AG09319 (cell line): ENCODE results near the gene HTR2C.

Experiments used
- DNase-seq: peaks from one replicate; pipeline ENCODE4 v3.0.0-alpha.2; 2010; ENCODE audit warnings: low read depth; ENCODE audit errors: extremely low read depth
- TF ChIP-seq, protein P1 (sequence below): IDR thresholded peaks from 2 replicates; pipeline ENCODE4 v1.5.1; 2011; ENCODE audit warnings: low read depth, mild to moderate bottlenecking, inconsistent platforms, low read length, moderate library complexity

HTR2C gene

DNA sequence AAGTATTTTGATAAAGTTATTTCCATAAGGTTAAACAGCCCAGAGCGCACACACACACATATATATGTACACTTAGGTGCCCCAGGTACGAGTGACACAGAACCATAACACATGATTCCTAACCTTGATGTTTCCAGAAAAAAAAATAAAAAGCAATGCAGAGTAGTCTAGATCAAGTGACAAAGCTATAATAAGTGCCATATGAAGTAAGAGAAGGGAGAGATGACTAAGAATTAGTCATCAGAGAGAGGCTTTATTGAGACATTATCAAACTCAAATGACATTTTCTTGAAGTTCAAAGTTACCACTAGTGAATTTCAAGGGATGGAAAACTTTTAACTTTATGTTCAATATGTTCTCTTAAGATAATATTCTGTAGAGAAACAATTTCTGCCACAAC is 215.0 kb downstream of the HTR2C start:
- no peak for DNase-seq
- TF ChIP-seq, protein P1, sequence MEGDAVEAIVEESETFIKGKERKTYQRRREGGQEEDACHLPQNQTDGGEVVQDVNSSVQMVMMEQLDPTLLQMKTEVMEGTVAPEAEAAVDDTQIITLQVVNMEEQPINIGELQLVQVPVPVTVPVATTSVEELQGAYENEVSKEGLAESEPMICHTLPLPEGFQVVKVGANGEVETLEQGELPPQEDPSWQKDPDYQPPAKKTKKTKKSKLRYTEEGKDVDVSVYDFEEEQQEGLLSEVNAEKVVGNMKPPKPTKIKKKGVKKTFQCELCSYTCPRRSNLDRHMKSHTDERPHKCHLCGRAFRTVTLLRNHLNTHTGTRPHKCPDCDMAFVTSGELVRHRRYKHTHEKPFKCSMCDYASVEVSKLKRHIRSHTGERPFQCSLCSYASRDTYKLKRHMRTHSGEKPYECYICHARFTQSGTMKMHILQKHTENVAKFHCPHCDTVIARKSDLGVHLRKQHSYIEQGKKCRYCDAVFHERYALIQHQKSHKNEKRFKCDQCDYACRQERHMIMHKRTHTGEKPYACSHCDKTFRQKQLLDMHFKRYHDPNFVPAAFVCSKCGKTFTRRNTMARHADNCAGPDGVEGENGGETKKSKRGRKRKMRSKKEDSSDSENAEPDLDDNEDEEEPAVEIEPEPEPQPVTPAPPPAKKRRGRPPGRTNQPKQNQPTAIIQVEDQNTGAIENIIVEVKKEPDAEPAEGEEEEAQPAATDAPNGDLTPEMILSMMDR = no peak

DNA sequence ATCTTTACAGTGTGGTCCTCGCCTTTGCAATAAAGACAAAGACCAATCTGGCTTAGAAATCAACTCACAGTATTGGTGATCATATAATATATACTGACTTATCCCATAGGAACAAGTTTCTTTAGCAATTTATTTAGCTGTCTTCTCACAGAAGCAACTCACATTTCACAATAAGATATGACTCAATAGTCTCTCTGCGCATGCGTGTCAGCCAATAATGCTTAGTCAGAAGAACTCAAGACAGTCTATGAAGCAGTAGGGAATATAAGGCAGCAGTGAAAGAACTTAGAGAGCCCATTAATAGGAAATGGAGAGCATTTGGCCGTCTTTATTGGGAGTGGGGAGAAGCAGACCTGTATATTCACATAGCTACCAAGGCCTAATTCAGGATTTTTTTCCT is 216.8 kb downstream of the HTR2C start:
- TF ChIP-seq, protein P1 = no peak
- peak; percentile 52 for DNase-seq

DNA sequence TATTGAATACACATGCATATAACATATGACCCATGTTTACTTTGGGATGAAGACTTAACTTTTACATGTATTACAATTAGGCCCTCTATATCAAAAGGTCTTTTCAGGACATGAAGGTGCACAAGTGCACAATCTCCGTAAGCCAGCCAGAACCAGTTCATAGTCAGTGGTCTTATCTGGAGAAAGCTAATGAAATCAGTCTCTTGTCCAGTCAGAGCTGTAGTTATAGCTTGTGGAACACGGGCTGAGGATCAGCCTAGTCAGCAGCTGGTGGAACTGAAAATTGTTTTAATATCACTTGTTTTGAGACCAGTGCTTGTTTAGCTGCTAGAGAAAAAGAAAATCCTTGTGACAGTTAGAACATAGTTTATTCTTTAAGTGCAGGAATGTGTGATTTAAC is 235.6 kb downstream of the HTR2C start:
- no peak for DNase-seq
- TF ChIP-seq, protein P1 = no peak

DNA sequence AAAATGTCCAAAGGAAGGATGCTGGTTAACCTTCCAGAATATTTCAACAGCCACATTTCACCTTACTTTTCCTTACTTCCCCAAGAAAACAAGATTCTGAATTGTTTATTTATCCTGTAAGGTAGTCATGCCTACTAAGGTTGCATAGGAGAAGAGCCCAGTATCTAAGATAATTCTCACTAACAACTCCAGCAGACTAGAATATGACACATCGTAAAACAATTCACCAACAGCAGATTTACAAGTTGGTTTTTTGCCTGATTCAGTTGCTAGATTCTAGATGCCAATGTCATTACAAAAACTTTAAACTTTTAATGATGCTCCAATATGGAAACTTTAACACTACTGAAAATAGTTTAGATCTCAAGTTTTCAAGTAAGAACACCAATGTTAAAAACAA is 257.2 kb downstream of the HTR2C start:
- DNase-seq = no peak
- TF ChIP-seq, protein P1 = no peak

DNA sequence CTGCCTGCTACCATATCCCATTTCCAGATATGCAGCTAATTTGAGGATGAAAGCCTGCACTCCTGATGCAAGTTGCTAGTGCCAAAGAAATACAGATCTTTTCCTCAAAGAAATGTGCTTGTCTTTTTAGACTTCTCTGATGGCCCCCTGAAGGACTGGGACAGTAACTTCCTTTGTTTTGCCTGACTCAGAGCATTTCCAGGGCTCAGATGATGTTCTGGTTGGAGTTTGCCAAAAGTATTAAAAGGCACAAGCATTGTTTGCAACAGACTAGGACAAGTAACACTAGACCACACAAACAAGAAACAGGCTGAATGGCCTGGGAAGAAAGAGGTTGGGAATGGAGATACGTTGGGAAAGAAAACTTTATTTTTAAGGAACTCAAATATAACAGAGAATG is 258.3 kb downstream of the HTR2C start:
- TF ChIP-seq, protein P1 = no peak
- DNase-seq = no peak

DNA sequence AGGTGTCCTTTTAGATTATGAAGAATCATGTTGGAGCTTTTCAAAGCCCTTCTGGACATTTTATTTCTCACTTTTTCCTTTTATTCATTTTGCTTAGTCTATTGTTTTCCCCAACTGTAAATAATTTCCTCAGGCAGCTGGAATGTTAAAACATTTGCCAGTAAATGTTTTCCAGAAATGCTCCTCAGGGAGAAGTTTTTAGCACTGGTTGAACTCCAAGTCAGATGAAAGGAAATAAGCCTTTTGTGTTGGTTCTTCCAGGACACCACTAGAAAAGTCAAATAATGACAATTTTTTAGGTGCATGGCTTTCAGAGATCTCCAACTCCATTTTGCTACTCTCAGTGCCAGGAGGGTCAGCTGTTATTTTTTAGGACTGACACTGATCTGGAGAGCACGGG is 305.6 kb downstream of the HTR2C start:
- TF ChIP-seq, protein P1 = no peak
- no peak for DNase-seq

DNA sequence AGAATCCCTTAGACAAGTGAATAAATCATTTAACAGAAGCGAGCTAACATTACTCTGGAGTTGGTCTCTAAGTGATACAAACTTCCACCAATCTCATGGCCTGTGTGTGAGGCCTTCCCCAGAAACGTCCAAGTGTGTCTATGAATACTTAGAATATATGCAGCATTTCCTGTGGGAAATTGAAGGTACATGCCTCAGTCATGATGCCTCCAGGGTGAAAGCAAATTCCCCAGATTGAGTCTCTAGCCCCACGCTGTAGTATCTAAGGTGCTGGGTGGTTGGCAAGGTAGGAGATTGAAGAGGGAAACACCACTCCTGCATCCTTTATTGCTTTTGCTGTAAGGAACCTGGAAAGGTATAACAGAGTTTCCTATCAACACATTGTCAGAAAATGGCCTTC is 319.7 kb downstream of the HTR2C start:
- no peak for DNase-seq

More for the DNA sequence above, 319.7 kb downstream of the HTR2C start:
- TF ChIP-seq, protein P1 = no peak
